Lower leg skin (tissue), 3 donors: ENCODE results near the gene PXYLP1.

Experiments used
- CTCF ChIP-seq, 3 donors: fragments of 450-650 bp; IDR thresholded peaks; one replicate each; pipeline ENCODE4 v1.5.1; 2016; ENCODE audit warnings: antibody characterized with exemption in 3 of 3, mild to moderate bottlenecking in 3 of 3, moderate library complexity in 2 of 3
- POLR2A ChIP-seq, 2 donors: fragments of 450-650 bp; IDR thresholded peaks; one replicate each; pipeline ENCODE4 v1.6.1; 2016 to 2017; ENCODE audit warnings: antibody characterized with exemption in 2 of 2, mild to moderate bottlenecking in 1 of 2, moderate library complexity in 1 of 2

GRCh38 chr3:141268791-141269190 is 37.2 kb downstream of the PXYLP1 start:
- TF ChIP-seq CTCF (IDR thresholded peaks at IDR 0.05) = no peak
- no peak for TF ChIP-seq POLR2A (IDR thresholded peaks at IDR 0.05)
